Measurements from ENCODE around the gene INPP4A. TPM values are rescaled to one million over a fixed set of nuclear protein-coding genes. Genes with fewer than 3 reads are reported as not detected.

INPP4A gene
- polyA plus RNA-seq, 1 donor from 2014 or later, result 51.4 TPM

DNA sequence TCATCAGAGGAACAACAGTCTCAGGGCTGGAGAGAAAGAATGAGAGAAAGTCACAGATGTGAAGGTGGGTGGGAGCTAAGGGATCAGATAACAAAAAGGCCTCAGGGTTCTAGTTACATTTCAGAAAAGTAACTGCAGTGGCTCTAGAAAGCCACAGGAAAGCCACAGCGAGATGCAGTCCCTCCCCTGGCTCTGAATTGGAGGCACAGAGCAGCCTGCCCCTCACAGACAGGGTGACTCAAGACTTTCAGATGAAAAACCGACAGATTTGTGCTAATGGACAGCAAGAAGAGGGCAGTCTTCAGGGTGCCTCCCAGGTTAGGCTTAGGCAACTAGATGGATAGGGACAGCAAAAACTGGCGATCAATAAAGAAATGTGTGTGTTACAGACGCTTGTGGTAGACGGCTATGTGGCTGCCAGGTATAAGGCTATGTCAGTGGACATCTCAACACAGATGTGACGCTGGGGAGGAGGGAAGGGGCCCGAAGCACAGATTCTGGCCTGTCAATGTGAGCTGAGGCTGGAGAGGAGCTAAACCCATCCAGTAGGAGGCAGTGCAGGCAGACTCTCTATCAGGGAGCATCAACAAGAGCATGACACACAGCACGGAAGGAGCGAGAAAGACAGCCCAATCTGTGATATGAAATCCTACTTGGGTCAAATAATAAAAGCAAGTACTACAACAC, 189.9 kb downstream of the INPP4A start:
- H2AFZ ChIP-seq (ENCODE audit: low read depth, low read length), result no peak overlapping the region
- no peaks in the 10 kb centered on the region for H3K9me2 ChIP-seq (ENCODE audit: insufficient read depth, low read length)
- no peaks in the 10 kb centered on the region for H3K27me3 ChIP-seq (ENCODE audit: insufficient read depth, low read depth, low read length)
- H3K4me3 ChIP-seq (ENCODE audit: low read length), result no peak overlapping the region
- H4K20me1 ChIP-seq (ENCODE audit: insufficient read depth), result no peaks in the 10 kb centered on the region
- TF ChIP-seq POLR2AphosphoS5 (IDR thresholded peaks at IDR 0.05) (no peak), EP300 (conservative IDR thresholded peaks at IDR 0.05; ENCODE audit: poor library complexity, severe bottlenecking) (no peak), MXI1 (conservative IDR thresholded peaks at IDR 0.05; ENCODE audit: poor library complexity, severe bottlenecking) (no peak), SMC3 (conservative IDR thresholded peaks at IDR 0.05; ENCODE audit: poor library complexity) (no peak), EZH2 (IDR thresholded peaks at IDR 0.05; ENCODE audit: borderline replicate concordance, insufficient read depth, low read length, poor library complexity, severe bottlenecking) (no peak), RAD21 (conservative IDR thresholded peaks at IDR 0.05) (no peak), TAF1 (IDR thresholded peaks at IDR 0.05; ENCODE audit: low read depth) (no peak)
- TF ChIP-seq, protein P1, sequence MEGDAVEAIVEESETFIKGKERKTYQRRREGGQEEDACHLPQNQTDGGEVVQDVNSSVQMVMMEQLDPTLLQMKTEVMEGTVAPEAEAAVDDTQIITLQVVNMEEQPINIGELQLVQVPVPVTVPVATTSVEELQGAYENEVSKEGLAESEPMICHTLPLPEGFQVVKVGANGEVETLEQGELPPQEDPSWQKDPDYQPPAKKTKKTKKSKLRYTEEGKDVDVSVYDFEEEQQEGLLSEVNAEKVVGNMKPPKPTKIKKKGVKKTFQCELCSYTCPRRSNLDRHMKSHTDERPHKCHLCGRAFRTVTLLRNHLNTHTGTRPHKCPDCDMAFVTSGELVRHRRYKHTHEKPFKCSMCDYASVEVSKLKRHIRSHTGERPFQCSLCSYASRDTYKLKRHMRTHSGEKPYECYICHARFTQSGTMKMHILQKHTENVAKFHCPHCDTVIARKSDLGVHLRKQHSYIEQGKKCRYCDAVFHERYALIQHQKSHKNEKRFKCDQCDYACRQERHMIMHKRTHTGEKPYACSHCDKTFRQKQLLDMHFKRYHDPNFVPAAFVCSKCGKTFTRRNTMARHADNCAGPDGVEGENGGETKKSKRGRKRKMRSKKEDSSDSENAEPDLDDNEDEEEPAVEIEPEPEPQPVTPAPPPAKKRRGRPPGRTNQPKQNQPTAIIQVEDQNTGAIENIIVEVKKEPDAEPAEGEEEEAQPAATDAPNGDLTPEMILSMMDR (IDR thresholded peaks at IDR 0.05; ENCODE audit: poor library complexity, severe bottlenecking), result no peak
- TF ChIP-seq, protein P2, sequence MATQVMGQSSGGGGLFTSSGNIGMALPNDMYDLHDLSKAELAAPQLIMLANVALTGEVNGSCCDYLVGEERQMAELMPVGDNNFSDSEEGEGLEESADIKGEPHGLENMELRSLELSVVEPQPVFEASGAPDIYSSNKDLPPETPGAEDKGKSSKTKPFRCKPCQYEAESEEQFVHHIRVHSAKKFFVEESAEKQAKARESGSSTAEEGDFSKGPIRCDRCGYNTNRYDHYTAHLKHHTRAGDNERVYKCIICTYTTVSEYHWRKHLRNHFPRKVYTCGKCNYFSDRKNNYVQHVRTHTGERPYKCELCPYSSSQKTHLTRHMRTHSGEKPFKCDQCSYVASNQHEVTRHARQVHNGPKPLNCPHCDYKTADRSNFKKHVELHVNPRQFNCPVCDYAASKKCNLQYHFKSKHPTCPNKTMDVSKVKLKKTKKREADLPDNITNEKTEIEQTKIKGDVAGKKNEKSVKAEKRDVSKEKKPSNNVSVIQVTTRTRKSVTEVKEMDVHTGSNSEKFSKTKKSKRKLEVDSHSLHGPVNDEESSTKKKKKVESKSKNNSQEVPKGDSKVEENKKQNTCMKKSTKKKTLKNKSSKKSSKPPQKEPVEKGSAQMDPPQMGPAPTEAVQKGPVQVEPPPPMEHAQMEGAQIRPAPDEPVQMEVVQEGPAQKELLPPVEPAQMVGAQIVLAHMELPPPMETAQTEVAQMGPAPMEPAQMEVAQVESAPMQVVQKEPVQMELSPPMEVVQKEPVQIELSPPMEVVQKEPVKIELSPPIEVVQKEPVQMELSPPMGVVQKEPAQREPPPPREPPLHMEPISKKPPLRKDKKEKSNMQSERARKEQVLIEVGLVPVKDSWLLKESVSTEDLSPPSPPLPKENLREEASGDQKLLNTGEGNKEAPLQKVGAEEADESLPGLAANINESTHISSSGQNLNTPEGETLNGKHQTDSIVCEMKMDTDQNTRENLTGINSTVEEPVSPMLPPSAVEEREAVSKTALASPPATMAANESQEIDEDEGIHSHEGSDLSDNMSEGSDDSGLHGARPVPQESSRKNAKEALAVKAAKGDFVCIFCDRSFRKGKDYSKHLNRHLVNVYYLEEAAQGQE (IDR thresholded peaks at IDR 0.05; ENCODE audit: borderline replicate concordance), result no peak
- H3K27ac ChIP-seq (ENCODE audit: low read length), result no peak overlapping the region
- H3K9me3 ChIP-seq (ENCODE audit: low read length), result no peaks in the 10 kb centered on the region
- H3K4me2 ChIP-seq (ENCODE audit: low read length), result no peak overlapping the region
- H3K79me2 ChIP-seq (replicated peaks; ENCODE audit: insufficient read depth, low read length), result no peaks in the 10 kb centered on the region
- H3K9ac ChIP-seq (ENCODE audit: low read length), result no peak overlapping the region
- no peaks in the 10 kb centered on the region for H3F3A ChIP-seq (ENCODE audit: insufficient read depth, low read length, poor library complexity, severe bottlenecking)
- H3K36me3 ChIP-seq (ENCODE audit: insufficient read depth, low read length), result peaks cover 3% of the 10 kb centered on the region

DNA sequence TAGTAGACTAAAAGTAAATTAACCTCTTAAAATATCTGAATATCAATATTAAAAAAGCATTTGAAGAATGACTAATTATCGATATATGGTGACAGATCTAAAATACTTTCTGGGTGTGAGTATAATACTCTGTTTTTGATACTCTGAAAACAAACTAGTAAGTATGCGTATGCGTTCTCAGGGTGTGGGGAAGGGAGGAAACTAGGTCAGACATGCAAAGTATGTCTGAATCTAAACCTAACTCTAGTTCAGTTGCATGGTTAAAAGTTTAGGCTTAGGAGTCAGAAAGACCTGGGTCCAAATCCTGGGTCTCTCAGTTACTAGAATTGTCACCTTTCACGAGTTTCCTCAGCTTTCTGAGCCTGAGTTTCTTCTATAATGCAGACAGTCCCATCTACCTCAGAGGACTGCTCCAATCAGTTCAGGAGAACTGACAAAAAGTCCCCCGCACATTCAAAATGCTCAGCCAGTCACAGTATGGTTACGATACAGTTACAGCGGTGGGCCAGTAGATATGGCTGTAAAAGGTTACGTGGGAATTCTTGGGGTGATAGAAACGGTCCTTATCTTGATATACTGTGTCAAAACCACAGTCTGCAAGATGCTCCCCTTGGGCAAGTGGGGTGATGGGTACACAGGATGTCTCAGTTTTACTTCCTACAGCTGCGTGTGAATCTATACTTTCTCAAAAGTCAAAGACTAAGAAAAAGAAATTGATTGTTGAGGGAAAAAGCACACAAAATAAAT, 192.9 kb downstream of the INPP4A start:
- Histone ChIP-seq H3K9me3 (ENCODE audit: low read length) (no peaks in the 10 kb centered on the region), H2AFZ (ENCODE audit: low read depth, low read length) (no peak overlapping the region)
- TF ChIP-seq, protein P1 (IDR thresholded peaks at IDR 0.05; ENCODE audit: poor library complexity, severe bottlenecking), result no peak
- no peak for TF ChIP-seq SMC3 (conservative IDR thresholded peaks at IDR 0.05; ENCODE audit: poor library complexity)
- no peak for TF ChIP-seq TAF1 (IDR thresholded peaks at IDR 0.05; ENCODE audit: low read depth)
- no peak for TF ChIP-seq EZH2 (IDR thresholded peaks at IDR 0.05; ENCODE audit: borderline replicate concordance, insufficient read depth, low read length, poor library complexity, severe bottlenecking)
- TF ChIP-seq RAD21 (conservative IDR thresholded peaks at IDR 0.05), result no peak
- TF ChIP-seq POLR2AphosphoS5 (IDR thresholded peaks at IDR 0.05), result no peak
- TF ChIP-seq, protein P2 (IDR thresholded peaks at IDR 0.05; ENCODE audit: borderline replicate concordance), result no peak
- TF ChIP-seq EP300 (conservative IDR thresholded peaks at IDR 0.05; ENCODE audit: poor library complexity, severe bottlenecking), result no peak
- TF ChIP-seq MXI1 (conservative IDR thresholded peaks at IDR 0.05; ENCODE audit: poor library complexity, severe bottlenecking), result no peak

More for the DNA sequence above, 192.9 kb downstream of the INPP4A start:
- peaks cover 3% of the 10 kb centered on the region for H3K36me3 ChIP-seq (ENCODE audit: insufficient read depth, low read length)
- H3F3A ChIP-seq (ENCODE audit: insufficient read depth, low read length, poor library complexity, severe bottlenecking), result no peaks in the 10 kb centered on the region
- no peak overlapping the region for H3K4me3 ChIP-seq (ENCODE audit: low read length)
- H3K27me3 ChIP-seq (ENCODE audit: insufficient read depth, low read depth, low read length), result no peaks in the 10 kb centered on the region
- no peak overlapping the region for H3K9ac ChIP-seq (ENCODE audit: low read length)
- H3K27ac ChIP-seq (ENCODE audit: low read length), result no peak overlapping the region
- no peaks in the 10 kb centered on the region for H3K9me2 ChIP-seq (ENCODE audit: insufficient read depth, low read length)
- no peak overlapping the region for H3K4me2 ChIP-seq (ENCODE audit: low read length)
- no peaks in the 10 kb centered on the region for H3K79me2 ChIP-seq (replicated peaks; ENCODE audit: insufficient read depth, low read length)
- H4K20me1 ChIP-seq (ENCODE audit: insufficient read depth), result no peaks in the 10 kb centered on the region
